ENCODE measurements around the gene GPR17.

Gene GPR17

DNA sequence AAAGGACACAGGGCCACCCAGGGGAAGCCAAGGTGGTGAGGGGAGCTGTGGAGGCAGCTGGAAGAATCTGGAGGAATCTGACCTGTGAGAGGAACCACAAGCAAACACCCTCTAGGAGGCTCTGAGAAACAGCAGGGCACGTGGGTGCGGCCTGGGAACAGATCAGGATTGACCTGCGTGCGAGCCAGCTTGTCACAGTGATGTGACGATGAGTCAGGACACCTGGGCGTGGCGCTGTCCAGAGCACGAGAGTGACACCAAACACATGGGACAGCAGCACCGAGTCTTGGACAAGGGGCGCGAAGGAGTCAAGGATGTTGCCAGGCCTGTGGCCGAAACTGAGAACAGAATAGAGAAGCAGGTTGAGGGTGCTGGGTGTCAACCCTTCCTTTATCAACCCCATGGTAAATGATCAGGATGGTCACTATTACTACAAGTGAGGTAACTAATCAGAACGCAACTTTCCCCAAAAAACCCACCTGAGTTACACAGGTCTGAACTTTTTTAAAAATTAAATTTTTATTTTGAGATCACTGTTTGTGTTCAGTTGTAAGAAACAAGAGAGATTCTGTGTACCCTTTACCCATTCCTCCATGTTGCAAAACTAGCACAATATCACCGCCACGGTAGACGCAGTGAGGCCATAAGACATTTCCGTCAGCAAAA is 54.7 kb downstream of the GPR17 start:
- no peak for DNase-seq

DNA sequence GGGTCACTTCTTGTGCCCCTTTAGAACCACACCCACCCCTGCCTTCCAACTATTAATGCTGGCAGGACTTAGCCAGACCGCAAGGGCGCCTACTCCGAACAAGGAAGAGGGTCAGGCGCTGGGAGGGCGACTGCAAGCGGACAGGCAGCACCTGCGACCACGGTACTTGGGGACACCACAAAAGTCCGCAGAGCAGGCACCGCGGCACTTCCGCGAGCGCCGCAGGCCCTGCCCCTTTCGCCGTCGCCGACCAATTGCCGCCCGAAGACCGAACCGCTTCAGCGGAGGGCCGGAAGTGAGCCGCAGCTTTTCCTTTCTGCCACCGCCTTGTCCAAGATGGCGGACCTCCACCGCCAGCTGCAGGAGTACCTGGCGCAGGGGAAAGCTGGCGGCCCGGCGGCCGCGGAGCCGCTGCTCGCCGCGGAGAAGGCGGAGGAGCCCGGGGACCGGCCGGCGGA is 55.3 kb downstream of the GPR17 start, which contains the start of gene SFT2D3:
Gene SFT2D3 (plus strand): TSS at position 305 of the 458 bp plus-strand sequence. CDS start 32 bp downstream, at position 337.
- DNase-seq, result peak; percentile 81

DNA sequence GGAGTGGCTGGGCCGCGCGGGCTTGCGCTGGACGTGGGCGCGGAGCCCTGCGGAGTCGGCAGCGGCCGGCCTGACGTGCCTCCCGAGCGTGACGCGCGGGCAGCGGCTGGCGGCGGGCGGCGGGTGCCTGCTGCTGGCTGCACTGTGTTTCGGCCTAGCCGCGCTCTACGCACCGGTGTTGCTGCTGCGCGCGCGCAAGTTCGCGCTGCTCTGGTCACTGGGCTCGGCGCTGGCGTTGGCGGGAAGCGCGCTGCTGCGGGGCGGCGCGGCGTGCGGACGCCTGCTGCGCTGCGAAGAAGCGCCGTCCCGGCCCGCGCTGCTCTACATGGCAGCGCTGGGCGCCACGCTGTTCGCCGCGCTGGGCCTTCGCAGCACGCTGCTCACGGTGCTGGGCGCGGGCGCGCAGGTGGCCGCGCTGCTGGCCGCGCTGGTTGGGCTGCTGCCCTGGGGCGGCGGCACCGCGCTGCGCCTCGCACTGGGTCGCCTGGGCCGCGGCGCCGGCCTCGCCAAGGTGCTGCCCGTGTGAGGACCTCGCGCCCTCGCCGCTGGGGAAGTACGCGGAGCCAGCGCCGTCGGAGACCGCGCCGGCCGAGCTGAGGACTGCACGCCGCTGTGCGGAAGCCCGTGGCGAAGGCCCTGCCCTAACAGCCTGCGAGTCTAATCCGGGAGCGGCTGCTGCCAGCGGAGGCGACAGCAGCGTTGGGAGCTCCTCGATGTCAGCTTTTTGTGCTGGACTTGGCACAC is 55.9 kb downstream of the GPR17 start:
- peak; percentile 49 for DNase-seq
